Suppressor macrophage treated with lipopolysaccharide for 4 hours (primary cell): ENCODE data around the gene MPP1.
A peak's percentile ranks its signal among the peaks of the same experiment; 100 is the strongest.

Source experiments
- DNase-seq: peaks from one replicate; pipeline ENCODE4 v3.0.0-alpha.2; 2020

MPP1 gene

DNA sequence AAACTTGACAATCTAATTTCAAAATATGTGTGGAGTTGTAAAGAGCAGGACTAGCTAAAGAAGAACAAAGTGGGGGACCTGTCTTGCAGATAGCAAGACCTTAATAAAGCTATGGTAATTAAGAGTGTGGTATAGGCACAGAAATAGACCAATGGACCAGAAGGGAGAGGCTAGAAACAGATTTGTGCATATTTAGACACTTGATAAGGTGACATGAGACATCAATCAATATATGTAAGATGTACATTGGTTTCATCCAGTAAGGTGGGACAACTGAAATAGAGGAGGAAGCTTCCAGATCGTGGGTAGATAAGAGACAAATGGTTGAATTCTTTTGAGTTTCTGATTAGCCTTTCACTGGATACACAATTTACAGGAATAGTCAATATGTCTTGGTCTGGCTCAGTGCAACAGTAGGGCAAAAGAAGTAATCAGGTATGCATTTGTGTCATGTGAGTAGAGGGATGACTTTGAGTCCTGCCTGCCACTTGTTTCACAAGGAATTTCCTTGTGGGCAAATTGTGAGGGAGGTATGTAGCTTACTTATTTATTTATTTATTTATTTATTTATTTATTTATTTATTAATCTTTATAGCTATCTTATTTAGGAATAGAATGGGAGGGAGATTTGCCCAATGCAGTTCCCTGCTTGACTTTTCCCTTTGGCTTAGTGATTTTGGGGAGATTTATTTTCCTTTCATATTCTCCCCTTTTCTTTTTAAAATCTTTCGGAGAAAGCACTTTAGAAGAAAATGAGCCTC lies 7.2 kb upstream of the MPP1 start:
- DNase-seq = no peak

- no peak for DNase-seq
Measured at GRCh38 chrX:154809939-154810665, 4.8 kb upstream of the MPP1 start.

DNA sequence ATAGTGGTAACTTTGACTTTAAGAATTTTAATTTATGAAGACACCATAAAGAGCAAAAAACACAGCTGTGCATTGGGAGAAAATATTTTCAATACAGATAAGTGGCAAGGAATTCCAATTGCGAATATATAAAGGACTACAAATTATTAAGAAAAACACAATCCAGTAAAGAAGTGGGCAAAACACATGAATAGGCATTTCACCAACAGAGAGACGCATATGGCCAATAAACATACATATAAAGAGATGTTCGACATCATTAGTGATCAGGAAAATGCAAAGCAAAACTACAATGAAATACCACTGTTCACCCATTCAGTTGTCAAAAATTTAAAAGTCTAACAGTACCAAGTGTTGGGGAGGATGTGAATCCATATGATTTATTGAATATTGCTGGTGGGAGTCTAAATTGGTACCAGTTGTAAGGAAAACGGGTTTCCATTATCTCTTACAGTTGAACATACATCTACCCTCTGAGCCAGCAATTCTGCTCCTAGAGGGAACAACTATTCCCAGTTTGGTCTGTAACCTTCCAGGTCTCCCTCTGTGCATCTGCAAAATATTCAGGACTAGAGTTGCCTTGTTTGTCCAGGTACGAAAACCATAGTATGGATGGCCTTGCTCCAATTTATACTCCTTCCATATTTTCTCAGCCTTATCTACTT lies 1.7 kb upstream of the MPP1 start:
- no peak for DNase-seq

DNA sequence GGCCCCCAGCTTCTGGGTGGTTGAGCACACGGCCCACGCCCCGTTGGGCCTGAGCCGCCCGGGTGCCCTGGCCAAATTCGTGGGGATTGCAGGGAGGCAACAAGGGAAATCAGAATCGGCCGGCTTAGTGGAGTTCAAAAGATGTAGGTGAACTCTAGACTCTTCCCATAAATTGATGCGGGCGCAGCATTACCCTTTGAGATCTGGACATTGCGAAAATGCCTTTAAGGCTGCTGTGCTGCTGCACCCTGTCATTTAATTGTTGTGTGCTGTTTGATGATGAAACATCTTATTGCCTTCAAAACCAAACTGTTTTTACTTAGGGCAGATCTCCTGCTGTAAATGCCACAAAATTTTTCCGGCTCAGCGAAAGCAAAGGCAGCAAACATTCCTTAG lies 409 bp upstream of the MPP1 start:
- no peak for DNase-seq

GRCh38 chrX:154804261-154804956 lies 876 bp downstream of the MPP1 start:
- no peak for DNase-seq

DNA sequence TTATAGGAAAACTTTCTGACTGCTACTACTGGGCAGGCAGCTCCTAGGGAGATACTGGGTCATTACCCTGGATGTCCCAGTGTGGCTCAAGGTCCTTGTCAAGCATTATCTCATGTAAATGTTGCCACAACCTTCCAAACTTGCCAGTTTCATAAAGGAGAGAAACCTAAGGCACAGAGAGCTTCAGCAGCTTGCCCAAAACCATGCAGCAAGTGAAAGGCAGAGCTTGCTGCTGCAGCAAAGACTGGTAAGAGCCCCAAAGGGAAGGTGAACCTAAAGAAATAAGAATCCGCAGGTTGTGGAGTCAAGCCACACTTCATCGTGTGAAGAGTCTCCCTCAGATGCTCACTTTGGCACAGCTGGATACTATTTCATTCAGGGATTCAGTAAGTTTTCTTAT lies 2.3 kb downstream of the MPP1 start:
- peak; percentile 29 for DNase-seq

- peak; percentile 70 for DNase-seq
Measured at GRCh38 chrX:154800478-154801210, 4.6 kb downstream of the MPP1 start.

GRCh38 chrX:154799556-154800348 lies 5.5 kb downstream of the MPP1 start:
- DNase-seq = no peak

GRCh38 chrX:154797006-154797405 lies 8.3 kb downstream of the MPP1 start:
- DNase-seq = no peak

DNA sequence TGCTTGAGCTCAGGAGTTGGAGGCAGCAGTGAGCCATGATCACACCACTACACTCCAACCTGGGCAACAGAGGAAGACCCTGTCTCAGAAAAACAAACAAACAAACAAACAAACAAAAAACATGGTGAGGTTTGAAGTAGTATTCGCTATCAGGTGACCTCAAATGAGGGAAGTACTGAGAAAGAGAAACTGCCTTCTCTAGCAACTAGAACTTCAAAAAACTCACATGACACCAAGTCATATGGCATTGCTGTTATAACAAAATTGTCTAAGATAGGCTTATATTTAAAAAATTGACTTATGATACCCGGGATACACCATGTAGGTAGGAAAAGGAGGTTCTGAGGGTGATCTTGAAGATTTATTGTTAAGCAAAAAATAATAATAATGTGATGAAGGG lies 10.3 kb downstream of the MPP1 start:
- DNase-seq = peak; percentile 65

DNA sequence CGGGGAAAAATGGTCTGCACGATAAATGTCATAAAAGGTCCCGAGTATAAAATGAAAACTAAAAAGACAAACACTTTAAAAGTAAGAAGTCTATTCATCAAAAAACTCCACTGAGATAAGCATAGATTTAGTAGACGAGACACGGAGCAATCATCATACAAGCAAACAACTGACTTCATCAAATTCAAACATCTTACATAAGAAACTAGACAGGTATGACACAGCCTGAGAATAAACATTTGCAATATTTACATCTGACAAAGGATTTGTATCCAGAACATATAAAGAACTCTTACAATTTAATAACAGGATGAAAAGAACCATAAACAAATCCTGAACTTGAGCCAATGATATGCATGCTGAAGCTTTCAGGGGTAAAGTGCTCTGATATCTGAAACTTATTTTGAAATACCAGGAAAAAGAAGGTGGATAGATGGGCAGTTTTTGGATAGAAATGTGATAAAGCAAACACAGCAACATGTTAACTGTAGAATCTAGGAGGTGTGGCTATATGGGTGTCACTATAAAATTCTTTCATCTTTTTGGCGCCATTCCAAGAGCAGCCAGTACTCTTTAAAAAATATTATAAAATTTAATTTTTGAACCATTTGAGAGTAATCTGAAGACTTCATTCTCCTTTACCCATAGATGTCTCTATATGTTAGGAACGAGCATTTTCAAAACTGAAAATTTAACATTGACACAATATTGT lies 12.0 kb downstream of the MPP1 start:
- no peak for DNase-seq

- DNase-seq = peak; percentile 33
Measured at GRCh38 chrX:154791939-154792338, 13.3 kb downstream of the MPP1 start.

GRCh38 chrX:154791467-154791866 lies 13.8 kb downstream of the MPP1 start:
- no peak for DNase-seq

GRCh38 chrX:154785716-154786115 lies 19.6 kb downstream of the MPP1 start:
- no peak for DNase-seq

DNA sequence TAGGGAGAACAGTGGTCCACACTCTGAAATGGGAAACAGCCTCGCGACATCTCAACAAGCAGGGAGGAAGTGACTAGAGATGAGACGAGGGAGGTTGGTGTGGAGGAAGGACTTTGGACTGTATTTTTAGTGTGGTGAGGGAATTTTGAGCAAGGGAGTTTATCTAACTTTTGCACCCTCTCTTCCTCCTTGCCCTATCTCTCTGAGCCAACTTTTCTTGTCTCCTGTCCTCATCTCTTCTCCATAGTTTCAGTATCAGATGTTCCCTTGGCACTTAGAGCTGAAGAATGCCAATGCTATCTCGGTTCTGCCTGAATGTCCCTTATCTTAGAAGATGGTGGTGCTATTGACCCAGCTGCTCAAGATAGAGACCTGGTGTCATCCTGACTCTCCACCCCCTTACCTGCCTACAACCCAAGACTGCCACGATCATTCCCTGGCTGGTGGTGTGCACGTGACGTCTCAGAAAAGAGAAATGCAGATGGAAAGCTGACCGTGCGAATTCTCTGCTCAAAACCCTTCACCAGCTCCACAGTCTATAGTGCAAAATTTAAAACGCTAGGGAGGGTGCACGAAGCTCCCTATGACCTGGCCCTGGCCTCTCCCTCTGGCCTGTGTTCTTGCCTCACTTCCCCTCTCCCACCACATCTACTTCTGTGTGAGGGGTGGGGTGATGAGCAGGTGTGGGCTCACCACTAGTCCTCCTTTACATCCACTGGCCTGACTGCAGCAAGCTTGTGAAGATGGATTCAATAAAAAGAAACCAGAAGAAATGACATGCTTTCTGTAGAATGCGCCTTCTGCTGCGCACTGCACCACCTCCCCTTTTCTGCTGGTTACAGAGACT lies 20.9 kb downstream of the MPP1 start:
- DNase-seq = no peak

- DNase-seq = no peak
Measured at GRCh38 chrX:154780968-154781367, 24.3 kb downstream of the MPP1 start.

GRCh38 chrX:154779261-154779660 lies 26.0 kb downstream of the MPP1 start:
- no peak for DNase-seq

GRCh38 chrX:154776753-154777152 lies 28.5 kb downstream of the MPP1 start:
- no peak for DNase-seq

GRCh38 chrX:154775419-154776349 lies 29.6 kb downstream of the MPP1 start:
- DNase-seq = peak; percentile 40
